VCaP (cell line): ENCODE data around the gene NAA15.

Experiments used
- H3K27ac ChIP-seq: fragments of 450-650 bp; 2 replicates; pipeline ENCODE4 v1.5.1; 2017
- TF ChIP-seq, protein P1 (sequence below): fragments of 450-650 bp; conservative IDR thresholded peaks from 2 replicates; pipeline ENCODE4 v1.5.1; 2017; ENCODE audit warnings: mild to moderate bottlenecking, moderate library complexity

Gene NAA15

DNA sequence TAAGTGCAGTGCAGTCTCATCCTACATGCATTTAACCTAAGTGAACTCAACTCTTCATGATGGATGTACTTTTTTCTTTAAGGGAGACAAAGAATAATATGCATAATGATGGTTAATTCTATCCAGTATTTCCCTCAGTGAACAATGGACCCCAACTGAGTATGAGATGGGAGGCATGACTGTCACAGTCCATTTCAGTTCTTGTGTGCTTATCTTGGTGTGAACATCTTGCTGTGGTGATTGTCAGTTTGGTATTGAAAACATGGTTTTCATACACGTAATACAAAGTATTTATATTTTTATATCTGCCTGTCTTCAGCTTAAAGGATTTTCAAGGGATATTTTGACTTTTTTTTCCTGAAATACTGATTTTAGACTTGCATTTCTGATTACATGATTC, 72.9 kb downstream of the NAA15 start:
- TF ChIP-seq, protein P1, sequence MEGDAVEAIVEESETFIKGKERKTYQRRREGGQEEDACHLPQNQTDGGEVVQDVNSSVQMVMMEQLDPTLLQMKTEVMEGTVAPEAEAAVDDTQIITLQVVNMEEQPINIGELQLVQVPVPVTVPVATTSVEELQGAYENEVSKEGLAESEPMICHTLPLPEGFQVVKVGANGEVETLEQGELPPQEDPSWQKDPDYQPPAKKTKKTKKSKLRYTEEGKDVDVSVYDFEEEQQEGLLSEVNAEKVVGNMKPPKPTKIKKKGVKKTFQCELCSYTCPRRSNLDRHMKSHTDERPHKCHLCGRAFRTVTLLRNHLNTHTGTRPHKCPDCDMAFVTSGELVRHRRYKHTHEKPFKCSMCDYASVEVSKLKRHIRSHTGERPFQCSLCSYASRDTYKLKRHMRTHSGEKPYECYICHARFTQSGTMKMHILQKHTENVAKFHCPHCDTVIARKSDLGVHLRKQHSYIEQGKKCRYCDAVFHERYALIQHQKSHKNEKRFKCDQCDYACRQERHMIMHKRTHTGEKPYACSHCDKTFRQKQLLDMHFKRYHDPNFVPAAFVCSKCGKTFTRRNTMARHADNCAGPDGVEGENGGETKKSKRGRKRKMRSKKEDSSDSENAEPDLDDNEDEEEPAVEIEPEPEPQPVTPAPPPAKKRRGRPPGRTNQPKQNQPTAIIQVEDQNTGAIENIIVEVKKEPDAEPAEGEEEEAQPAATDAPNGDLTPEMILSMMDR: no peak
- no peak overlapping the region for H3K27ac ChIP-seq

DNA sequence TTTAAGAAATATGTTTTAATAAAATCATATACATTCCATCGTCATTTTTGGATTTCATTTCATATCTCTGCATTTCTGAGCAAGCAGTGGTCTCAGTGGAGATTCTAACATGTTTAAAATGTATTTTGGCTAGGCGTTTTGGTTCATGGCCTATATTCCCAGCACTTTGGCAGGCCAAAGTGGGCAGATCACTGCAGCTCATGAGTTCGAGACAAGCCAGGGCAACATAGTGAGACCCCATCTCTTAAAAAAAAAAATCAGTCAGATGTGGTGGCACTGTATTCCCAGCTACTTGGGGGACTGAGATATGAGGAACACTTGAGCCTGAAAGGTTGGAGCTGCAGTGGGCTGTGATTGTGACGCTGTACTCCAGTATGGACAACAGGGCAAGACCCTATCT, 85.1 kb downstream of the NAA15 start:
- TF ChIP-seq, protein P1: no peak
- no peak overlapping the region for H3K27ac ChIP-seq

DNA sequence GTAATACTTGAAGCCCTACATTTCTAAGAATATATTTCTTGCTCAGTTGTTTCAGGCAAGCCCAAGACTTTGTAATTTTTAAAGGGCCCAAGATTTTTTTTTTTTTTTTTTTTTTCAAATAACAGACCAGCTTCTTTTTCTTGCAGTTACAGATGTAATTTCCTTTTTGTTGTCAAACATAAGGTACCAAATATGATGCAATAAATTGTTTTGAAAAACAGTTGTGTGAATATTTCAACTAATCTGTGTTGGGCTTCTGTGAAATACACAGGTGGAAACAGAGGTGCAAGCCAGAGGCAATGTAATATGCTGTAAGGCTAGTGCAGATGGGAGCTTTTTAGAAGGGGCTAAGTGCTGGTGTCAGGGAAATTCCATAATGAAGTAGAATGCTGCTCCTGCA, 87.8 kb downstream of the NAA15 start:
- TF ChIP-seq, protein P1: no peak
- no peak overlapping the region for H3K27ac ChIP-seq

DNA sequence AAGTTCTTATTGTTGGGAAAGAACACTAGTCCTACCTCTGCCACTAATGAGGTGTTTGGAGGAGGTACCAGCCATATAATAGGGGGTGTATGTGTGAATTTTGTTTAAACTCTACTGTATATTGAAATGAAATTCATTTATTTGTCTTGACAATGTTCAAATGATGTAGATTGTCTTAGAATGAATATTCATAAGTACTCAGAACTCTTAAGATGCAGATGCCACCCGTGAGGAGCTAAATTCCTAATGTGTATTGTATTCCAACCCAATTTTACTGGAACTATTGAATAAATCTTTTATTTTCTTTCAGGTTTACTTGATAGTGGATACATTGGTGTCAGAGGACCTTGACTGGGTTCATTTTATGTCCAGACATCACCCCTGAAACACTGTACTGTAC, 88.7 kb downstream of the NAA15 start:
- TF ChIP-seq, protein P1: no peak
- H3K27ac ChIP-seq: no peak overlapping the region

DNA sequence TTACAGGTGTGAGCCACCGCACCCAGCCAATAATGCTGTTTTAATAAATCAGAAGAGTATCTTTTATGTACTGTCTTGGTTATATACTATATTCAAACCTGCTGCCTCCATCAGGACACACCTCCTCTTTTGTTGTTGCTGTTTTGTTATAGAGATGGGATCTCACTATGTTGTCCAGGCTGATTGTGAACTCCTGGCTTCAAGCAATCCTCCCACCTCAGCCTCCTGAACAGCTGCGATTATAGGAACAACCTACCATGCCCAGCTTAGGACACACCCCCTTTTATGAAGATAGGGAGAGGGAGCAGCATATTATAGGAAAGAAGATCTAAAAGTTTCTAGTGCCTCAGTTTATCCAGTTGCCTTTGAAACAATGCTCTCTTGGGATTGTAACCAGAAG, 90.4 kb downstream of the NAA15 start:
- H3K27ac ChIP-seq: no peak overlapping the region
- TF ChIP-seq, protein P1: no peak

DNA sequence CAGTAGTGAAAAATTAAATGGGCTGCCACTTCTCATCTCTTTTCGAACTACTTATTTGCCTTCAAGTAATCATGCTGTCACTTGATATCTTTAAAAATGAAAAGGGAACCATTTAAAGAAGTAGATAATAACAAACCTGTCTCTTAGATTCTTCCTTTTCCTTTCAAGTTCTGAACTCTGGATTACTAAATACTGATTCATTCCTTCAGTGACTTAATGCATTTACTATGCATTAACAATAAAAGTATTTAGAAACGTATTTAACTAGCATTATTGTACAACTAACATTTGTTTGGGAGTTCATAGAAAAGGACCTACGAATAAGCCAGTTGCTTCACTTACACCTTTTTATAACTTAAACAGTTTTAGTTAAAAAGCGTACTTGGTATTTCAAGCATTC, 91.5 kb downstream of the NAA15 start:
- no peak overlapping the region for H3K27ac ChIP-seq
- TF ChIP-seq, protein P1: no peak

DNA sequence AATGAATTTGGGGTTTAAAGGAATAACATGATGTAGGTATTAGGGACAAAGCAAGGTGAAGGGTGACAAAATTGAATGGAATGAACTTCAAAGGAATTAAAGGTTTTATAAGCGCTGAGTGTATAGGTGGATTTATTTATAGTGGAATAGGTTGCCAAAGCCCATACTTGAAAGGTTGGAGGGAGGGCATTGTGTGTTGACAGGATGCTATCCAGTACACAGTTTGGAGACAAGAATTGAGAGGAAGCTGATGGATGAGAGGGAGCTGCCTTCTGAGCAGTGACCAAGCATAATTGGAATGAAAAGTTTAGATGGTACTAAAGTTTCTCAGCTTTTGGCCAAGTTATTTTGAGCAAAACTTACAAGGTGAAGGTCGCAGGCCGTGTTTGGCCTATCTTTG, 100.1 kb downstream of the NAA15 start:
- H3K27ac ChIP-seq: no peak overlapping the region
- TF ChIP-seq, protein P1: no peak

DNA sequence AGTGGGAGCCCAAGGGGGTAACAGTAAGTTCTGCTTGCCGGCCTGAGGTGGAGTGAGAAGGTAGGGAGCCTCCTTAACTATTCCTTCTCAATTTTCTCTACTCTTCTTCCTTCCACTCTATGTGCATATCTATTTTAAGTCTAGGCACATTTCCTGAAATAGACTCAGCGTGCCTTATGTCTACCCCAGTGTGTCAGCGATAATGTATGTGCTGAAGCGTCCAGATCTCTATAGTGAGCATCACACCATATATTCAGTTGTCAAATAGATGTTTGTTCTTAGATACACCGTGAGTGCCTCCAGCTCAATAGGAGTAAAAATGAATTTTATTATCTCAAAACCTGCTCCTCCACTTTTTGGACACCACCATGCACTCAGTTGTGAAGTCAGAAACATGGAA, 101.1 kb downstream of the NAA15 start:
- TF ChIP-seq, protein P1: no peak
- H3K27ac ChIP-seq: no peak overlapping the region
